GM23248 (cell line): ENCODE data around the gene HSPB7.

Experiments
- EZH2 ChIP-seq: fragments of 200-600 bp; sonication (generic); IDR thresholded peaks from 2 replicates; pipeline ENCODE4 v1.6.1; 2018; ENCODE audit warnings: antibody characterized with exemption, mild to moderate bottlenecking; ENCODE audit not compliant: insufficient read depth, poor library complexity, severe bottlenecking
- EZH2phosphoT487 ChIP-seq: fragments of 200-600 bp; sonication (generic); IDR thresholded peaks from 2 replicates; pipeline ENCODE4 v1.6.1; 2018; ENCODE audit warnings: antibody characterized with exemption, moderate library complexity, mild to moderate bottlenecking, low read depth; ENCODE audit not compliant: insufficient read depth

- TF ChIP-seq EZH2 (no peak), EZH2phosphoT487 (no peak)
Measured at GRCh38 chr1:16061266-16061665, 43.4 kb upstream of the HSPB7 start.
